ENCODE results near the gene EPN2.
A peak's percentile ranks its signal among the peaks of the same experiment; 100 is the strongest.
"Not testable (repeated sequence)": the region's sequence is repeated elsewhere in the genome, so short reads cannot be mapped to it uniquely, and the experiment has no call there.

EPN2 gene

GRCh38 chr17:19237139-19237388, at the start of gene EPN2:
TSS of gene EPN2 (plus strand) at chr17:19237366. CDS start at chr17:19283120, 45,754 bp downstream.
- Histone ChIP-seq H2AFZ (ENCODE audit: low read length, unreplicated experiment) (peak within 1 kb of the TSS; percentile 69), H3K79me2 (ENCODE audit: control insufficient read depth, insufficient read depth, low read length, unreplicated experiment) (peaks cover 44% of the 10 kb centered on the region), H3K4me3 (ENCODE audit: low read depth, low read length) (peak within 1 kb of the TSS; percentile 93), H3K27ac (ENCODE audit: low read depth, low read length) (peak within 1 kb of the TSS; percentile 41; the same call in 1 of the 2 replicates)
- H3K27me3 ChIP-seq (ENCODE audit: insufficient read depth, low read length); H3K4me1 ChIP-seq (ENCODE audit: control insufficient read depth, insufficient read depth, low read length, unreplicated experiment); H3K36me3 ChIP-seq (ENCODE audit: insufficient read depth, low read length): not testable (repeated sequence)

GRCh38 chr17:19187883-19188869, 49.0 kb upstream of the EPN2 start:
- not testable (repeated sequence) for H2AFZ ChIP-seq (ENCODE audit: low read length, unreplicated experiment); H3K4me3 ChIP-seq (ENCODE audit: low read depth, low read length); H3K36me3 ChIP-seq (ENCODE audit: insufficient read depth, low read length); H3K27ac ChIP-seq (ENCODE audit: low read depth, low read length); H3K79me2 ChIP-seq (ENCODE audit: control insufficient read depth, insufficient read depth, low read length, unreplicated experiment); H3K4me1 ChIP-seq (ENCODE audit: control insufficient read depth, insufficient read depth, low read length, unreplicated experiment); H3K27me3 ChIP-seq (ENCODE audit: insufficient read depth, low read length)

GRCh38 chr17:19188870-19189708, 48.1 kb upstream of the EPN2 start:
- not testable (repeated sequence) for H3K36me3 ChIP-seq (ENCODE audit: insufficient read depth, low read length); H2AFZ ChIP-seq (ENCODE audit: low read length, unreplicated experiment)

GRCh38 chr17:19189781-19190405, 47.3 kb upstream of the EPN2 start:
- H3K79me2 ChIP-seq (ENCODE audit: control insufficient read depth, insufficient read depth, low read length, unreplicated experiment); H3K27ac ChIP-seq (ENCODE audit: low read depth, low read length); H3K4me1 ChIP-seq (ENCODE audit: control insufficient read depth, insufficient read depth, low read length, unreplicated experiment); H3K36me3 ChIP-seq (ENCODE audit: insufficient read depth, low read length); H3K27me3 ChIP-seq (ENCODE audit: insufficient read depth, low read length); H2AFZ ChIP-seq (ENCODE audit: low read length, unreplicated experiment); H3K4me3 ChIP-seq (ENCODE audit: low read depth, low read length): not testable (repeated sequence)

More at GRCh38 chr17:19188870-19189708, 48.1 kb upstream of the EPN2 start:
- not testable (repeated sequence) for H3K4me1 ChIP-seq (ENCODE audit: control insufficient read depth, insufficient read depth, low read length, unreplicated experiment); H3K4me3 ChIP-seq (ENCODE audit: low read depth, low read length); H3K27me3 ChIP-seq (ENCODE audit: insufficient read depth, low read length); H3K27ac ChIP-seq (ENCODE audit: low read depth, low read length); H3K79me2 ChIP-seq (ENCODE audit: control insufficient read depth, insufficient read depth, low read length, unreplicated experiment)

- not testable (repeated sequence) for H3K27ac ChIP-seq (ENCODE audit: low read depth, low read length); H2AFZ ChIP-seq (ENCODE audit: low read length, unreplicated experiment); H3K79me2 ChIP-seq (ENCODE audit: control insufficient read depth, insufficient read depth, low read length, unreplicated experiment); H3K36me3 ChIP-seq (ENCODE audit: insufficient read depth, low read length); H3K27me3 ChIP-seq (ENCODE audit: insufficient read depth, low read length); H3K4me1 ChIP-seq (ENCODE audit: control insufficient read depth, insufficient read depth, low read length, unreplicated experiment)
- peak overlapping the region; percentile 70 for H3K4me3 ChIP-seq (ENCODE audit: low read depth, low read length)
These were observed 40.6 kb upstream of the EPN2 start for GRCh38 chr17:19196382-19197204.

GRCh38 chr17:19202448-19202847, 34.7 kb upstream of the EPN2 start:
- H3K27me3 ChIP-seq (ENCODE audit: insufficient read depth, low read length); H3K27ac ChIP-seq (ENCODE audit: low read depth, low read length); H3K4me3 ChIP-seq (ENCODE audit: low read depth, low read length); H3K79me2 ChIP-seq (ENCODE audit: control insufficient read depth, insufficient read depth, low read length, unreplicated experiment); H3K4me1 ChIP-seq (ENCODE audit: control insufficient read depth, insufficient read depth, low read length, unreplicated experiment); H3K36me3 ChIP-seq (ENCODE audit: insufficient read depth, low read length); H2AFZ ChIP-seq (ENCODE audit: low read length, unreplicated experiment): not testable (repeated sequence)

GRCh38 chr17:19203429-19203828, 33.7 kb upstream of the EPN2 start:
- H3K36me3 ChIP-seq (ENCODE audit: insufficient read depth, low read length); H3K27ac ChIP-seq (ENCODE audit: low read depth, low read length); H3K4me3 ChIP-seq (ENCODE audit: low read depth, low read length); H3K4me1 ChIP-seq (ENCODE audit: control insufficient read depth, insufficient read depth, low read length, unreplicated experiment); H3K27me3 ChIP-seq (ENCODE audit: insufficient read depth, low read length); H2AFZ ChIP-seq (ENCODE audit: low read length, unreplicated experiment); H3K79me2 ChIP-seq (ENCODE audit: control insufficient read depth, insufficient read depth, low read length, unreplicated experiment): not testable (repeated sequence)

- not testable (repeated sequence) for H3K4me3 ChIP-seq (ENCODE audit: low read depth, low read length); H2AFZ ChIP-seq (ENCODE audit: low read length, unreplicated experiment); H3K27me3 ChIP-seq (ENCODE audit: insufficient read depth, low read length); H3K4me1 ChIP-seq (ENCODE audit: control insufficient read depth, insufficient read depth, low read length, unreplicated experiment); H3K36me3 ChIP-seq (ENCODE audit: insufficient read depth, low read length); H3K79me2 ChIP-seq (ENCODE audit: control insufficient read depth, insufficient read depth, low read length, unreplicated experiment); H3K27ac ChIP-seq (ENCODE audit: low read depth, low read length)
These were observed 21.9 kb upstream of the EPN2 start for GRCh38 chr17:19215074-19215860.

- H3K4me3 ChIP-seq (ENCODE audit: low read depth, low read length); H3K27me3 ChIP-seq (ENCODE audit: insufficient read depth, low read length); H3K4me1 ChIP-seq (ENCODE audit: control insufficient read depth, insufficient read depth, low read length, unreplicated experiment); H3K36me3 ChIP-seq (ENCODE audit: insufficient read depth, low read length); H3K27ac ChIP-seq (ENCODE audit: low read depth, low read length); H2AFZ ChIP-seq (ENCODE audit: low read length, unreplicated experiment); H3K79me2 ChIP-seq (ENCODE audit: control insufficient read depth, insufficient read depth, low read length, unreplicated experiment): not testable (repeated sequence)
These were observed 20.8 kb upstream of the EPN2 start for GRCh38 chr17:19216148-19216926.

Data from ACC112 (cell line).